IMR-90 (cell line): ENCODE results near the gene THAP10. TPM values are rescaled to one million over a fixed set of nuclear protein-coding genes. Genes with fewer than 3 reads are reported as not detected.

Source experiments
- ATAC-seq: fragments of 200-7000 bp; cut with Tn5 transposase; 2 replicates; pipeline ENCODE4 v1.9.1; 2020; ENCODE audit warnings: low read depth, mild to moderate bottlenecking, moderate library complexity
- BruUV-seq: library from RNA; stranded (reverse); fragments of 400-500 nt; replicated peaks from 2 replicates; lab custom pipeline; 2021; lab: Mats Ljungman, UMichigan
- CTCF ChIA-PET: fragments of 300-600 bp; formaldehyde crosslinking; extraction: SDS; loops from one replicate; lab custom pipeline; 2021; ENCODE audit warnings: antibody characterized with exemption; lab: Yijun Ruan, JAX
- POLR2A ChIA-PET: fragments of 300-600 bp; sonication (Branson Sonifier 250); formaldehyde crosslinking; loops from one replicate; lab custom pipeline; 2022; ENCODE audit warnings: antibody characterized with exemption; ENCODE audit not compliant: unreplicated experiment; lab: Charles Lee
- DNase-seq: peaks from one replicate; pipeline ENCODE4 v3.0.0; 2013
- H2AFZ ChIP-seq: replicated peaks from 2 replicates; pipeline ENCODE3; 2013; ENCODE audit warnings: low read length, mild to moderate bottlenecking; ENCODE audit not compliant: poor library complexity
- H2AK5ac ChIP-seq: 2 replicates; pipeline ENCODE4 v1.6.1; 2013; ENCODE audit warnings: low read depth, low read length, inconsistent platforms
- H2AK9ac ChIP-seq: replicated peaks from 2 replicates; pipeline ENCODE3; 2013; ENCODE audit warnings: mild to moderate bottlenecking, low read depth, low read length, moderate library complexity; ENCODE audit not compliant: poor library complexity
- H2BK120ac ChIP-seq: 2 replicates; pipeline ENCODE4 v1.6.1; 2013; ENCODE audit warnings: low read depth, low read length, inconsistent platforms
- H2BK15ac ChIP-seq: 3 replicates; pipeline ENCODE4 v1.6.1; 2013; ENCODE audit warnings: low read depth, low read length, inconsistent platforms
- H2BK20ac ChIP-seq: 2 replicates; pipeline ENCODE4 v1.6.1; 2013; ENCODE audit warnings: low read depth, mild to moderate bottlenecking, inconsistent platforms, low read length, moderate library complexity
- H2BK5ac ChIP-seq: 2 replicates; pipeline ENCODE4 v1.6.1; 2013; ENCODE audit warnings: mild to moderate bottlenecking, low read depth, low read length, inconsistent platforms; ENCODE audit not compliant: poor library complexity, severe bottlenecking
- H3K14ac ChIP-seq: replicated peaks from 2 replicates; pipeline ENCODE4 v1.6.1; 2013; ENCODE audit warnings: low read depth, low read length, inconsistent platforms
- H3K18ac ChIP-seq: 2 replicates; pipeline ENCODE4 v1.6.1; 2013; ENCODE audit warnings: low read depth, low read length, control low read depth
- H3K23ac ChIP-seq: 2 replicates; pipeline ENCODE4 v1.6.1; 2013; ENCODE audit warnings: low read depth, low read length, inconsistent platforms
- H3K27ac ChIP-seq: 2 replicates; pipeline ENCODE4 v1.5.1; 2013; ENCODE audit warnings: mild to moderate bottlenecking, control low read depth, low read length; ENCODE audit not compliant: insufficient read depth
- H3K27me3 ChIP-seq: 2 replicates; pipeline ENCODE4 v1.6.1; 2013; ENCODE audit warnings: low read length; ENCODE audit not compliant: control insufficient read depth, insufficient read depth
- H3K36me3 ChIP-seq: 2 replicates; pipeline ENCODE4 v1.6.1; 2013; ENCODE audit warnings: low read length, mixed read lengths; ENCODE audit not compliant: control insufficient read depth, insufficient read depth
- H3K4ac ChIP-seq: 2 replicates; pipeline ENCODE4 v1.6.1; 2013; ENCODE audit warnings: low read depth, low read length, inconsistent platforms
- H3K4me1 ChIP-seq: 2 replicates; pipeline ENCODE4 v1.6.1; 2013; ENCODE audit warnings: low read length, mixed read lengths; ENCODE audit not compliant: control insufficient read depth, insufficient read depth
- H3K4me2 ChIP-seq: 2 replicates; pipeline ENCODE4 v1.6.1; 2013; ENCODE audit warnings: low read depth, mild to moderate bottlenecking, control low read depth, low read length, moderate library complexity
- H3K4me3 ChIP-seq: 2 replicates; pipeline ENCODE4 v1.5.1; 2013; ENCODE audit warnings: low read depth, mild to moderate bottlenecking, control low read depth, low read length, moderate library complexity; ENCODE audit not compliant: insufficient read depth
- H3K56ac ChIP-seq: 2 replicates; pipeline ENCODE4 v1.6.1; 2013; ENCODE audit warnings: low read length, inconsistent platforms; ENCODE audit not compliant: insufficient read depth; ENCODE audit errors: extremely low read depth
- H3K79me1 ChIP-seq, 2 experiments: 2 replicates each; pipeline ENCODE4 v1.6.1; 2013; ENCODE audit warnings: low read length in 2 of 2, inconsistent platforms in 1 of 2, low read depth in 1 of 2
- H3K9ac ChIP-seq: 2 replicates; pipeline ENCODE4 v1.6.1; 2013; ENCODE audit warnings: low read depth, low read length, control low read depth
- H3K9me1 ChIP-seq: 2 replicates; pipeline ENCODE4 v1.6.1; 2013; ENCODE audit warnings: low read length, inconsistent platforms; ENCODE audit not compliant: insufficient read depth
- H3K9me3 ChIP-seq: 2 replicates; pipeline ENCODE4 v1.6.1; 2013; ENCODE audit warnings: low read length; ENCODE audit not compliant: control insufficient read depth, insufficient read depth
- H4K20me1 ChIP-seq: 2 replicates; pipeline ENCODE4 v1.6.1; 2013; ENCODE audit warnings: low read length, inconsistent platforms; ENCODE audit not compliant: insufficient read depth
- H4K5ac ChIP-seq: 2 replicates; pipeline ENCODE4 v1.6.1; 2013; ENCODE audit warnings: mild to moderate bottlenecking, low read depth, low read length, control low read depth
- H4K8ac ChIP-seq, 2 experiments: 2 replicates each; pipeline ENCODE4 v1.6.1; 2013; ENCODE audit warnings: low read depth in 2 of 2, low read length in 2 of 2, control low read depth in 1 of 2, inconsistent platforms in 1 of 2
- H4K91ac ChIP-seq: 2 replicates; pipeline ENCODE4 v1.6.1; 2013; ENCODE audit warnings: low read depth, low read length, inconsistent platforms; ENCODE audit not compliant: insufficient read depth
- BHLHE40 ChIP-seq: fragments of 150-350 bp; IDR thresholded peaks from 2 replicates; pipeline ENCODE4 v1.6.1; 2016; ENCODE audit warnings: mild to moderate bottlenecking, low read depth, low read length
- CEBPB ChIP-seq: IDR thresholded peaks from 2 replicates; pipeline ENCODE4 v1.6.1; 2012; ENCODE audit warnings: low read depth, low read length, improper control_type of control experiment
- CHD1 ChIP-seq: IDR thresholded peaks from 2 replicates; pipeline ENCODE4 v1.6.1; 2012; ENCODE audit warnings: low read depth, low read length, improper control_type of control experiment
- FOS ChIP-seq: fragments of 150-350 bp; IDR thresholded peaks from 2 replicates; pipeline ENCODE4 v1.6.1; 2016; ENCODE audit warnings: low read depth, low read length
- MAFK ChIP-seq: IDR thresholded peaks from 2 replicates; pipeline ENCODE4 v1.6.1; 2012; ENCODE audit warnings: low read depth, low read length, improper control_type of control experiment
- MAZ ChIP-seq: IDR thresholded peaks from 2 replicates; pipeline ENCODE4 v1.6.1; 2012; ENCODE audit warnings: low read depth, mild to moderate bottlenecking, low read length, improper control_type of control experiment, moderate library complexity, borderline replicate concordance
- MXI1 ChIP-seq: IDR thresholded peaks from 2 replicates; pipeline ENCODE4 v1.6.1; 2012; ENCODE audit warnings: low read depth, mild to moderate bottlenecking, low read length, moderate library complexity, borderline replicate concordance
- NFE2L2 ChIP-seq: fragments of 150-350 bp; IDR thresholded peaks from 2 replicates; pipeline ENCODE4 v1.6.1; 2016; ENCODE audit warnings: low read depth, mild to moderate bottlenecking, low read length
- POLR2A ChIP-seq: IDR thresholded peaks from 2 replicates; pipeline ENCODE4 v1.6.1; 2012; ENCODE audit warnings: mild to moderate bottlenecking, low read depth, low read length
- RAD21 ChIP-seq: IDR thresholded peaks from 2 replicates; pipeline ENCODE4 v1.6.1; 2012; ENCODE audit warnings: low read length, improper control_type of control experiment
- RCOR1 ChIP-seq: IDR thresholded peaks from 2 replicates; pipeline ENCODE4 v1.6.1; 2012; ENCODE audit warnings: mild to moderate bottlenecking, low read length, improper control_type of control experiment; ENCODE audit not compliant: insufficient replicate concordance
- RFX5 ChIP-seq: IDR thresholded peaks from 2 replicates; pipeline ENCODE4 v1.8.0; 2012; ENCODE audit warnings: low read depth, mild to moderate bottlenecking, low read length, moderate library complexity
- SMC3 ChIP-seq: fragments of 150-350 bp; IDR thresholded peaks from 2 replicates; pipeline ENCODE4 v1.6.1; 2016; ENCODE audit warnings: low read depth, mild to moderate bottlenecking, antibody characterized with exemption, low read length, moderate library complexity
- WGBS, 2 experiments: methylation state at CpG; one replicate each; pipeline versions ENCODE4 v1.1.5 to v1.1.7; 2013; ENCODE audit warnings: missing lambda C conversion rate in 2 of 2; ENCODE audit not compliant: insufficient read length in 1 of 2; ENCODE audit errors: extremely low coverage in 2 of 2; 5-methylcytosine and 5-hydroxymethylcytosine counted together
- dilution Hi-C: fragments of 300-500 bp; cut with HindIII; formaldehyde crosslinking; loops from one replicate; pipeline ENCODE4 v1.14.3; 2018; ENCODE audit warnings: low sequenced_read_pairs; ENCODE audit not compliant: unreplicated experiment
- in situ Hi-C: fragments of 300-500 bp; cut with MboI; formaldehyde crosslinking; loops from 3 replicates; pipeline ENCODE4 v1.14.3; 2019; ENCODE audit warnings: low sequenced_read_pairs, inconsistent platforms, mixed read lengths
- intact Hi-C: fragments of 100-400 bp; cut with micrococcal nuclease; formaldehyde crosslinking; loops from 2 replicates; pipeline ENCODE4 v1.10.0; 2022
- polyA plus RNA-seq, 3 experiments: library from polyadenylated mRNA; depleted of rRNA; stranded (reverse); fragments of >200 nt; gene quantifications; 2 replicates each; pipeline ENCODE4 v1.2.3, GENCODE V29; 2012; ENCODE audit warnings: low replicate concordance in 1 of 3
- total RNA-seq: library from RNA; depleted of rRNA; stranded (reverse); fragments of >200 nt; gene quantifications from 2 replicates; pipeline ENCODE4 v1.2.3, GENCODE V29; 2012
- TF ChIP-seq, protein P1 (sequence below): fragments of 150-350 bp; IDR thresholded peaks from 2 replicates; pipeline ENCODE4 v1.6.1; 2016; ENCODE audit warnings: low read depth, mild to moderate bottlenecking, low read length, moderate library complexity, borderline replicate concordance
- TF ChIP-seq, protein P2 (sequence below): conservative IDR thresholded peaks from 2 replicates; pipeline ENCODE4 v1.5.1; 2012; ENCODE audit warnings: mild to moderate bottlenecking, low read depth, low read length, improper control_type of control experiment

Gene THAP10
- total and polyA plus RNA-seq, 2 of the 4 experiments (the other 2 are of a cell fraction): 2.3 to 2.8 TPM

DNA sequence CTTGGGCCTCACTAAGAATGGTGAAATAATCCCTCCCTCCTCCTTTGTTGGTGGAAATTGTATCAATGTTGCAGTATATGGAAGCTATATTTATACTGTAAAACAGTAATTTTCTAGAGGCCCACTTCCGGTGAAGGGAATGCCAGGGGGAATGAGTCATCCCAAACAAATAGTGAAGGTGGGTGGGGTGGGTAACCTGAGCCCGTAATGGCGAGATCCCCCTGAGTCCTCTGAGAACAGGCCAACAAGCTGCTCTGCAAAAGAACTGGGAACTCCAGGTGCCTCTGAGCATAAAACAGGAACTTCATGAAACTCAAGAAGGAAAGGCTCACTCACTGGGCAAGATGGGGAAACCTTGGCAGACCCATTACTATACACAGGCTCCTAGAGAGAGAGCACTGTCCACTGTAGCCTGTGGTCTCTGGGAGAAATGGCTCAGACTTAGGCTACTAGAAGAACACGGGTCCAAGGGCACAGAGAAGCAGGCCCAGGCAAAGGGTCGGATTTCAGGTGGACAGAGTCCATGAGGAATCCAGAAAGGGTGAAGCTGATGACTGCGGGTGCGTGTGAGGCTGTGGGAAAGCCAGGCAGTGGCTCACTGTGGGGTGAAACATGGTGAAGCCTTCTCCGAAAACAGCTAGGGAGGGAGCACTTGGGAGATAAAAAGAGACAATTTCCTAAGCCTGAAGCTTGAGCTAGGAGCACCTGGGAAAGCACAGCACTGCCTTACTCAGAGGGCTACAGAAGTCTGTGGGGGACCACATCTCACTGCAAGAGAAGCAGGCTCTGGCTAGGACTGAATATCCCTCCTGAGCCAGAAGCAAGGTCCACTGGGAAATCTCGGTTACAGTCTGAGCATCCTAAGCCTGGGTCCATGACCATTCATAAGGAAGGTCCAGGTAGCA lies 58.1 kb downstream of the THAP10 start:
- peak overlapping the region; percentile 94 for H2BK120ac ChIP-seq
- peak overlapping the region; percentile 59 for H4K91ac ChIP-seq
- peak; percentile 76 for ATAC-seq
- peak overlapping the region; percentile 79 for H2BK20ac ChIP-seq
- H2AK9ac ChIP-seq: peak overlapping the region; percentile 83
- H3K4me2 ChIP-seq: peak overlapping the region; percentile 47
- POLR2A ChIA-PET: interaction anchor here (0.6 kb wide), 1 partner anchor 112 kb away, joined by 3 read pairs; no protein-coding TSS in a partner anchor
- dilution Hi-C loops (no loop called here), intact Hi-C loops (no loop called here), in situ Hi-C loops (no loop called here)
- no TSS peak for BruUV-seq
- peaks cover 47% of the 10 kb centered on the region for H3K36me3 ChIP-seq
- peak overlapping the region; percentile 52 to 81; a peak in 3 of 4 replicates for H4K8ac ChIP-seq
- peak overlapping the region; percentile 16 for H2AFZ ChIP-seq
- H3K9me1 ChIP-seq: peaks cover 32% of the 10 kb centered on the region
- H3K4me1 ChIP-seq: peaks cover 13% of the 10 kb centered on the region
- peak overlapping the region; percentile 79 for H2BK15ac ChIP-seq
- peaks cover 60 to 90% of the 10 kb centered on the region in 2 experiments for H3K79me1 ChIP-seq
- peak overlapping the region; percentile 29 for H3K18ac ChIP-seq
- H2BK5ac ChIP-seq: peak overlapping the region; percentile 85
- no peak overlapping the region for H3K4me3 ChIP-seq
- H3K23ac ChIP-seq: peak overlapping the region; percentile 77
- H3K9ac ChIP-seq: 0 out of 2 replicates have a peak overlapping the region, but pooled peaks have one; percentile 8
- CTCF ChIA-PET: interaction anchor here (0.6 to 2.0 kb wide), 2 partner anchors 40 to 94 kb away, joined by 6 to 7 read pairs; no protein-coding TSS in a partner anchor
- H3K9me3 ChIP-seq: no peaks in the 10 kb centered on the region
- H2AK5ac ChIP-seq: peak overlapping the region; percentile 97
- no peaks in the 10 kb centered on the region for H3K27me3 ChIP-seq
- peaks cover 16% of the 10 kb centered on the region; the same call in 1 of the 2 replicates for H4K20me1 ChIP-seq
- peak overlapping the region; percentile 92 for H3K27ac ChIP-seq
- peak overlapping the region; percentile 68; the same call in 1 of the 2 replicates for H3K56ac ChIP-seq
- peak overlapping the region; percentile 92 for H3K4ac ChIP-seq
- 80% methylated on average over 3 of the region's 9 CpGs; no CpG with 5 or more reads in 1 of the 2 experiments for WGBS, 2 experiments
- DNase-seq: peak; percentile 91
- peak overlapping the region; percentile 69 for H3K14ac ChIP-seq
- H4K5ac ChIP-seq: peak overlapping the region; percentile 46
- TF ChIP-seq MAFK (no peak), FOS (peak; percentile 83), NFE2L2 (no peak), POLR2A (no peak), RFX5 (no peak), CHD1 (no peak), CEBPB (peak; percentile 41), RCOR1 (no peak), MXI1 (no peak), BHLHE40 (no peak), RAD21 (no peak), MAZ (no peak), SMC3 (no peak)
- TF ChIP-seq, protein P1, sequence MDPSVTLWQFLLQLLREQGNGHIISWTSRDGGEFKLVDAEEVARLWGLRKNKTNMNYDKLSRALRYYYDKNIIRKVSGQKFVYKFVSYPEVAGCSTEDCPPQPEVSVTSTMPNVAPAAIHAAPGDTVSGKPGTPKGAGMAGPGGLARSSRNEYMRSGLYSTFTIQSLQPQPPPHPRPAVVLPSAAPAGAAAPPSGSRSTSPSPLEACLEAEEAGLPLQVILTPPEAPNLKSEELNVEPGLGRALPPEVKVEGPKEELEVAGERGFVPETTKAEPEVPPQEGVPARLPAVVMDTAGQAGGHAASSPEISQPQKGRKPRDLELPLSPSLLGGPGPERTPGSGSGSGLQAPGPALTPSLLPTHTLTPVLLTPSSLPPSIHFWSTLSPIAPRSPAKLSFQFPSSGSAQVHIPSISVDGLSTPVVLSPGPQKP: peak; percentile 47; the same call in 1 of the 2 replicates
- TF ChIP-seq, protein P2, sequence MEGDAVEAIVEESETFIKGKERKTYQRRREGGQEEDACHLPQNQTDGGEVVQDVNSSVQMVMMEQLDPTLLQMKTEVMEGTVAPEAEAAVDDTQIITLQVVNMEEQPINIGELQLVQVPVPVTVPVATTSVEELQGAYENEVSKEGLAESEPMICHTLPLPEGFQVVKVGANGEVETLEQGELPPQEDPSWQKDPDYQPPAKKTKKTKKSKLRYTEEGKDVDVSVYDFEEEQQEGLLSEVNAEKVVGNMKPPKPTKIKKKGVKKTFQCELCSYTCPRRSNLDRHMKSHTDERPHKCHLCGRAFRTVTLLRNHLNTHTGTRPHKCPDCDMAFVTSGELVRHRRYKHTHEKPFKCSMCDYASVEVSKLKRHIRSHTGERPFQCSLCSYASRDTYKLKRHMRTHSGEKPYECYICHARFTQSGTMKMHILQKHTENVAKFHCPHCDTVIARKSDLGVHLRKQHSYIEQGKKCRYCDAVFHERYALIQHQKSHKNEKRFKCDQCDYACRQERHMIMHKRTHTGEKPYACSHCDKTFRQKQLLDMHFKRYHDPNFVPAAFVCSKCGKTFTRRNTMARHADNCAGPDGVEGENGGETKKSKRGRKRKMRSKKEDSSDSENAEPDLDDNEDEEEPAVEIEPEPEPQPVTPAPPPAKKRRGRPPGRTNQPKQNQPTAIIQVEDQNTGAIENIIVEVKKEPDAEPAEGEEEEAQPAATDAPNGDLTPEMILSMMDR: no peak
